Measurements from ENCODE around the gene ZNF367. TPM values are rescaled to one million over a fixed set of nuclear protein-coding genes. Genes with fewer than 3 reads are reported as not detected.
A peak's percentile ranks its signal among the peaks of the same experiment; 100 is the strongest.

The ZNF367 gene
- total RNA-seq, 1 experiment from 2014 or later: 10.1 TPM

- Histone ChIP-seq H2BK120ac (ENCODE audit: low read depth, low read length, poor library complexity, severe bottlenecking) (no peak overlapping the region), H3K18ac (ENCODE audit: insufficient read length, low read depth, low read length) (no peak overlapping the region), H2BK12ac (ENCODE audit: insufficient read length, low read depth, low read length) (no peak overlapping the region), H3K9ac (ENCODE audit: extremely low read depth, insufficient read length, low read length) (no peak overlapping the region), H2BK15ac (ENCODE audit: low read depth, low read length) (no peak overlapping the region), H3K14ac (ENCODE audit: insufficient read depth, low read length) (no peak overlapping the region), H3K23ac (ENCODE audit: insufficient read length, low read depth, low read length) (no peak overlapping the region), H3K27me3 (ENCODE audit: insufficient read depth, low read length) (no peaks in the 10 kb centered on the region), H3K9me3 (ENCODE audit: control insufficient read depth, low read depth, low read length) (no peaks in the 10 kb centered on the region), H3K79me1 (ENCODE audit: insufficient read depth, low read depth, low read length, poor library complexity, severe bottlenecking) (no peaks in the 10 kb centered on the region), H3K4me1 (ENCODE audit: insufficient read depth, low read length) (peaks cover 3% of the 10 kb centered on the region; the same call in 1 of the 2 replicates), H4K91ac (ENCODE audit: insufficient read length, low read depth, low read length) (no peak overlapping the region), H3K27ac (ENCODE audit: insufficient read length, low read depth, low read length) (no peak overlapping the region), H2BK5ac (ENCODE audit: insufficient read length, low read length) (no peak overlapping the region), H3K4ac (ENCODE audit: low read depth, low read length) (no peak overlapping the region), H4K20me1 (ENCODE audit: control insufficient read depth, insufficient read depth, insufficient read length) (no peaks in the 10 kb centered on the region), H3K23me2 (ENCODE audit: insufficient read length, low read depth, low read length, poor library complexity, severe bottlenecking) (no peaks in the 10 kb centered on the region), H4K5ac (ENCODE audit: insufficient read length, low read depth, low read length) (no peak overlapping the region), H2AK5ac (ENCODE audit: insufficient read length, low read length) (no peak overlapping the region), H3K79me2 (ENCODE audit: insufficient read depth, low read length) (no peaks in the 10 kb centered on the region), H3K56ac (ENCODE audit: insufficient read length, low read depth, low read length) (no peak overlapping the region), H2AFZ (ENCODE audit: low read length) (no peak overlapping the region), H3T11ph (ENCODE audit: low read length) (no peak overlapping the region), H4K8ac (replicated peaks; ENCODE audit: insufficient read length, low read depth, low read length) (no peak overlapping the region), H2BK20ac (ENCODE audit: low read depth, low read length, poor library complexity, severe bottlenecking) (no peak overlapping the region), H3K4me2 (ENCODE audit: insufficient read depth, insufficient read length, low read length) (no peak overlapping the region)
- no peak for TF ChIP-seq CTCF (conservative IDR thresholded peaks at IDR 0.05)
- peaks cover 24 to 33% of the 10 kb centered on the region in 2 experiments for H3K4me1 Mint-ChIP-seq
- no CpG with 5 or more reads among the region's 6 CpGs for WGBS (ENCODE audit: extremely low coverage, insufficient read length, low lambda C conversion rate)
- H3K27ac Mint-ChIP-seq: peak overlapping the region in 2 of 3 experiments; percentile 13 to 29; a peak in 3 of 7 replicates
- H3K4me3 Mint-ChIP-seq: no peak overlapping the region
- peaks cover 5 to 33% (median 26%) of the 10 kb centered on the region in 3 experiments; a peak in 5 of 7 replicates for H3K36me3 Mint-ChIP-seq (ENCODE audit: insufficient read depth in 1 of 3, low read depth in 3 of 3)
- H3K27me3 Mint-ChIP-seq (ENCODE audit: low read depth): no peaks in the 10 kb centered on the region
- H3K9me3 Mint-ChIP-seq: no peaks in the 10 kb centered on the region
- no peak for DNase-seq
Measured at GRCh38 chr9:96464426-96464825, 46.3 kb upstream of the ZNF367 start.

Measured in H9 (cell line).